ENCODE data around the gene DHRS3.

GRCh38 chr1:12552111-12552888 is 65.7 kb downstream of the DHRS3 start:
- TF ChIP-seq, protein P1, sequence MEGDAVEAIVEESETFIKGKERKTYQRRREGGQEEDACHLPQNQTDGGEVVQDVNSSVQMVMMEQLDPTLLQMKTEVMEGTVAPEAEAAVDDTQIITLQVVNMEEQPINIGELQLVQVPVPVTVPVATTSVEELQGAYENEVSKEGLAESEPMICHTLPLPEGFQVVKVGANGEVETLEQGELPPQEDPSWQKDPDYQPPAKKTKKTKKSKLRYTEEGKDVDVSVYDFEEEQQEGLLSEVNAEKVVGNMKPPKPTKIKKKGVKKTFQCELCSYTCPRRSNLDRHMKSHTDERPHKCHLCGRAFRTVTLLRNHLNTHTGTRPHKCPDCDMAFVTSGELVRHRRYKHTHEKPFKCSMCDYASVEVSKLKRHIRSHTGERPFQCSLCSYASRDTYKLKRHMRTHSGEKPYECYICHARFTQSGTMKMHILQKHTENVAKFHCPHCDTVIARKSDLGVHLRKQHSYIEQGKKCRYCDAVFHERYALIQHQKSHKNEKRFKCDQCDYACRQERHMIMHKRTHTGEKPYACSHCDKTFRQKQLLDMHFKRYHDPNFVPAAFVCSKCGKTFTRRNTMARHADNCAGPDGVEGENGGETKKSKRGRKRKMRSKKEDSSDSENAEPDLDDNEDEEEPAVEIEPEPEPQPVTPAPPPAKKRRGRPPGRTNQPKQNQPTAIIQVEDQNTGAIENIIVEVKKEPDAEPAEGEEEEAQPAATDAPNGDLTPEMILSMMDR (IDR thresholded peaks at IDR 0.05), result no peak
- no peak for TF ChIP-seq EZH2 (IDR thresholded peaks at IDR 0.05; ENCODE audit: borderline replicate concordance, insufficient read depth, low read depth, low read length, poor library complexity, severe bottlenecking)

All from B cell (primary cell).